Measurements from ENCODE around the gene MARVELD1. TPM values are rescaled to one million over a fixed set of nuclear protein-coding genes. Genes with fewer than 3 reads are reported as not detected.
"Not testable (repeated sequence)": the region's sequence is repeated elsewhere in the genome, so short reads cannot be mapped to it uniquely, and the experiment has no call there.

The MARVELD1 gene
- total and polyA plus RNA-seq, 7 donors, result 2.2 to 10.4 (median 3.2) TPM

DNA sequence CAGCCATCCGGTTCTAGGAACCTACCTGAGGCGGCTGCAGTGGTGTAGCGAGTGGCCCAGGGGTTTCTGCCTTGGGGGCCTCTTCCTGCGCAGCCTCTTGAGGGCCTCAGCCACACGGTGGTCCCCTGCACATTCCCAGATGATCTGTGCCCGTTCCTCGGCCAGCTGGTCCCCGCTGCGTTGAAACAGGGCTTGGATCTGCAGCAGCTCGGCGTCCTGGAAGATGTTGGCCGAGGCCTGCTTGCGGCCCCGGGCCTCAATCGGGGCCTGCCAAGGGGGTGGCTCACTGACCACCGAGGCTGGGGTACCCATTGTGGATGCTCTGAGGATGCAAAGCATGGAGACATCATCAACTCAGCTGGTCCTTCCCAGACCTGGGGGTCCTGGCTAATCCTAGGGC is 33.9 kb upstream of the MARVELD1 start:
- 83 to 92% (median 89%) methylated on average over 16 of the region's 16 CpGs for WGBS, 3 donors
- Histone ChIP-seq H3K9me3 (no peaks in the 10 kb centered on the region), H3K36me3 (ENCODE audit: insufficient read depth in 1 of 2, low read depth in 1 of 2) (peaks cover 2 to 46% of the 10 kb centered on the region in 2 donors), H3K27me3 (ENCODE audit: insufficient read depth in 3 of 3, low read length in 2 of 3) (no peaks in the 10 kb centered on the region), H3K27ac (no peak overlapping the region), H3K4me1 (peaks cover 13% of the 10 kb centered on the region), H3K4me3 (no peak overlapping the region)
- ATAC-seq (no peak), DNase-seq (no peak)
- TF ChIP-seq, protein P1, sequence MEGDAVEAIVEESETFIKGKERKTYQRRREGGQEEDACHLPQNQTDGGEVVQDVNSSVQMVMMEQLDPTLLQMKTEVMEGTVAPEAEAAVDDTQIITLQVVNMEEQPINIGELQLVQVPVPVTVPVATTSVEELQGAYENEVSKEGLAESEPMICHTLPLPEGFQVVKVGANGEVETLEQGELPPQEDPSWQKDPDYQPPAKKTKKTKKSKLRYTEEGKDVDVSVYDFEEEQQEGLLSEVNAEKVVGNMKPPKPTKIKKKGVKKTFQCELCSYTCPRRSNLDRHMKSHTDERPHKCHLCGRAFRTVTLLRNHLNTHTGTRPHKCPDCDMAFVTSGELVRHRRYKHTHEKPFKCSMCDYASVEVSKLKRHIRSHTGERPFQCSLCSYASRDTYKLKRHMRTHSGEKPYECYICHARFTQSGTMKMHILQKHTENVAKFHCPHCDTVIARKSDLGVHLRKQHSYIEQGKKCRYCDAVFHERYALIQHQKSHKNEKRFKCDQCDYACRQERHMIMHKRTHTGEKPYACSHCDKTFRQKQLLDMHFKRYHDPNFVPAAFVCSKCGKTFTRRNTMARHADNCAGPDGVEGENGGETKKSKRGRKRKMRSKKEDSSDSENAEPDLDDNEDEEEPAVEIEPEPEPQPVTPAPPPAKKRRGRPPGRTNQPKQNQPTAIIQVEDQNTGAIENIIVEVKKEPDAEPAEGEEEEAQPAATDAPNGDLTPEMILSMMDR (IDR thresholded peaks at IDR 0.05), result no peak
- intact Hi-C loops (cut with DNase I), result loop anchor here in 1 of 2 donors (5.0 kb wide), 1 partner anchor 53 kb away; no protein-coding TSS in a partner anchor

DNA sequence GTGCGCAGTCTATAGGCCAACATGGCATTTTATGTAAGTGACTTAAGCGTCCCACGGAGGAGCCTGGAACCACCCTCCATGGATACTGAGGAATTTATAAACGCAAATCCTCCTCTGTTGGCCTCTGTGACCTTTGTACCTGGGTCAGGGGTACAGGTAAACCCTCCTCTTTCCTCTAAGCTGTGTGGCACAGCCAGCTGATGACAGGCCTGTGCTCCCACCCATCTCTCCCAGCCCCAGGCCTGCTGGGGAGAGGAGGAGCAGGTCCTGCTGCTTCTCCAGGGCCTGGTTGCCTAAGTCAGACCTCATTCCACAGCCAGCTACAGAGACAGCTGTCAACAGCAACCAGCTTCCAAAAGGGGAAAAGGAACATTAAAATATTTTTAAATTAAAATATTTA is 31.5 kb upstream of the MARVELD1 start:
- intact Hi-C loops (cut with DNase I), result no loop called here
- no peak for ATAC-seq
- DNase-seq, result no peak
- no peak overlapping the region for H3K4me3 ChIP-seq
- H3K27ac ChIP-seq, result no peak overlapping the region
- TF ChIP-seq, protein P1 (IDR thresholded peaks at IDR 0.05), result no peak
- WGBS, 3 donors, result 86 to 91% (median 86%) methylated on average over 4 of the region's 4 CpGs
- peaks cover 2 to 26% of the 10 kb centered on the region in 2 donors for H3K36me3 ChIP-seq (ENCODE audit: insufficient read depth in 1 of 2, low read depth in 1 of 2)
- H3K27me3 ChIP-seq (ENCODE audit: insufficient read depth in 3 of 3, low read length in 2 of 3), result no peaks in the 10 kb centered on the region
- no peaks in the 10 kb centered on the region for H3K9me3 ChIP-seq
- H3K4me1 ChIP-seq, result peaks cover 31% of the 10 kb centered on the region

DNA sequence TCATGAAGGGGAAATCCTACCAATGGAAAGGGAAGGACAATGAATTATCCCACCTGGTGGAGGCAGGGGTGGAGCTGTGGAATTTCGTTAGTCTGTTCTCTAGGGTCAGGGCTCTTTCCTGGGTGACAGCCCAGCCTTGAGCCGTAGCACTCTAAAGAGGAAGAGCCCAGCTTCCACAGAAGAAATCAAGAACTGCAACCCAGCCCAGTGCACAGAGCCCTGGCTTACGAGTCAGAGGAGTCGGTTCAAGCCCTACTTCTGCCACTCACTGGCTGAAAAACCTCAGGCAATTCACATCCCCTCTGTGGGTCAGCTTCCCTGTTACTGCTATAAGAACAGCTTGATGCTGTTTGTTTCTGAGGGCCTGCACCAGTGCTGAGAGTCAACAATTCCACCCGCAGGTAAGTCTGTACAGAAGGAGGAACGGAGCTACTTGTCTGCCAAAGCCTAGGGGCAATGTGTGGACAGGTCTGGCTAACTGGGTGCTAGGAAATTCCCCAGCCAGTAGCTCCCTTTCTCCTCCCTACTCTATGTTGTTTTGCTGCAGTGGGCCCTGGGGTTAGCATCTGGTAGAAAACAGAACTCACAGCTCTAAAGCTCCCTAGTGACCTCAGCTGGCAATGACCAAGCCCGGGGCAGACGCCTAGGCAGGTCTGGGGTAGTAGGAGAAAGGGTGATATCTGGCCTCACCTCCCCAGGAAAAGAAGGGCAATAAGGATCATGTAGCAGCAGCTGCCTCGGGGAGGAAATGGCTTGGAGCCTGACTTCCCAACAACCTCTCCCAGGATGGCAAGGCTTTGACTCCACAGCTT is 29.8 kb upstream of the MARVELD1 start:
- TF ChIP-seq, protein P1 (IDR thresholded peaks at IDR 0.05), result no peak
- no peaks in the 10 kb centered on the region for H3K27me3 ChIP-seq (ENCODE audit: insufficient read depth in 3 of 3, low read length in 2 of 3)
- peaks cover 0 to 12% of the 10 kb centered on the region in 2 donors for H3K36me3 ChIP-seq (ENCODE audit: insufficient read depth in 1 of 2, low read depth in 1 of 2)
- H3K27ac ChIP-seq, result peak overlapping the region; percentile 81
- peak in 1 of 2 donors; percentile 64 for DNase-seq
- intact Hi-C loops (cut with DNase I), result no loop called here
- H3K4me1 ChIP-seq, result peaks cover 37% of the 10 kb centered on the region
- WGBS, 3 donors, result 50 to 57% (median 52%) methylated on average over 9 of the region's 9 CpGs
- H3K9me3 ChIP-seq, result no peaks in the 10 kb centered on the region
- H3K4me3 ChIP-seq, result peak overlapping the region; percentile 74
- ATAC-seq, result peak in 3 of 4 donors; percentile 6 to 48 (median 20)

DNA sequence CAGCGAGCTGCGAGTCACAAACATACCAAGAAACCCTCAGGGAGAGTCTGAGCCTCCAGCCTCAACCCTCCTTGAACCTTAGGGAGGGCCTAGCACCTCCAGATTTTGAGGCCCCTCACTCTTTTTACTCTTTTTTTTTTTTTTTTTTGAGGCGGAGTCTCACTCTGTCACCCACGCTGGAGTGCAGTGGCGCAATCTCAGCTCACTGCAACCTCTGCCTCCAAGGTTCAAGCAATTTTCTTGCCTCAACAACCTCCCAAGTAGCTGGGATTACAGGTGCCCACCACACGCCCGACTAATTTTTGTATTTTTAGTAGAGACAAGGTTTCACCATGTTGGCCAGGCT is 29.2 kb upstream of the MARVELD1 start:
- intact Hi-C loops (cut with DNase I), result not testable (repeated sequence)
- Histone ChIP-seq H3K27ac (peak overlapping the region; percentile 81), H3K4me3 (peak overlapping the region; percentile 74)

DNA sequence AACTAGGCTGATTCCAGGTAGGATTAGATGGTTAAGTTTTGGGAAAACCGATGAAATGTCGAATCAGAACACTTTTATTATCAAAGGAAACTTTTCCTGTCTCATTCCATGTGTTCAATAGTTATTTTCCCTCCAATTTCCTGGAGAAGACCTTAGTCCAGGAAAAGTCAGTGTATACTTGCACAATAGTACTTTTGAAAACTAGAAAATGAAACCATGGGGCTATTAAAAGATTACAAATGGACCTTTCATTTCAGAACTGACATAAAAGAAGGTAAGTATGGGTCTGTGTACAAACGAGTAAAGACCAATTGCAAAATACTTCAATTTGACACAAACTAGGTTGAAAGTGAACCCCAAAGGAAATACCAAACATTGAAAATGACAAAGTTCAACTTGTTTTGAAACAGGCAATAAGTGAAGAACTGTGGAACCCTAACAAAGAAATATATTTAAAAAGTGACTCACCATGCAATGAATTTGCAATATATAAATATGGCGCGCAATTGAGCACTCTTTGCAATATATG is 28.6 kb upstream of the MARVELD1 start:
- WGBS, 3 donors, result 71 to 85% (median 73%) methylated on average over 5 of the region's 5 CpGs
- DNase-seq (no peak), ATAC-seq (no peak)
- H3K4me3 ChIP-seq, result peak overlapping the region; percentile 74
- intact Hi-C loops (cut with DNase I), result no loop called here
- H3K27ac ChIP-seq, result peak overlapping the region; percentile 81
- H3K4me1 ChIP-seq, result peaks cover 37% of the 10 kb centered on the region
- TF ChIP-seq, protein P1 (IDR thresholded peaks at IDR 0.05), result no peak
- no peaks in the 10 kb centered on the region for H3K27me3 ChIP-seq (ENCODE audit: insufficient read depth in 3 of 3, low read length in 2 of 3)
- peaks cover 0 to 2% of the 10 kb centered on the region in 2 donors for H3K36me3 ChIP-seq (ENCODE audit: insufficient read depth in 1 of 2, low read depth in 1 of 2)
- no peaks in the 10 kb centered on the region for H3K9me3 ChIP-seq

More for the DNA sequence above, 29.2 kb upstream of the MARVELD1 start:
- not testable (repeated sequence) for H3K36me3 ChIP-seq (ENCODE audit: insufficient read depth in 1 of 2, low read depth in 1 of 2); H3K27me3 ChIP-seq (ENCODE audit: insufficient read depth in 3 of 3, low read length in 2 of 3); ATAC-seq; DNase-seq; H3K9me3 ChIP-seq
- WGBS, 3 donors, result 63 to 68% (median 66%) methylated on average over 6 to 7 of the region's 7 CpGs
- H3K4me1 ChIP-seq, result peaks cover 37% of the 10 kb centered on the region
